ENCODE measurements around the gene UMAD1.
A peak's percentile ranks its signal among the peaks of the same experiment; 100 is the strongest.

Gene UMAD1

DNA sequence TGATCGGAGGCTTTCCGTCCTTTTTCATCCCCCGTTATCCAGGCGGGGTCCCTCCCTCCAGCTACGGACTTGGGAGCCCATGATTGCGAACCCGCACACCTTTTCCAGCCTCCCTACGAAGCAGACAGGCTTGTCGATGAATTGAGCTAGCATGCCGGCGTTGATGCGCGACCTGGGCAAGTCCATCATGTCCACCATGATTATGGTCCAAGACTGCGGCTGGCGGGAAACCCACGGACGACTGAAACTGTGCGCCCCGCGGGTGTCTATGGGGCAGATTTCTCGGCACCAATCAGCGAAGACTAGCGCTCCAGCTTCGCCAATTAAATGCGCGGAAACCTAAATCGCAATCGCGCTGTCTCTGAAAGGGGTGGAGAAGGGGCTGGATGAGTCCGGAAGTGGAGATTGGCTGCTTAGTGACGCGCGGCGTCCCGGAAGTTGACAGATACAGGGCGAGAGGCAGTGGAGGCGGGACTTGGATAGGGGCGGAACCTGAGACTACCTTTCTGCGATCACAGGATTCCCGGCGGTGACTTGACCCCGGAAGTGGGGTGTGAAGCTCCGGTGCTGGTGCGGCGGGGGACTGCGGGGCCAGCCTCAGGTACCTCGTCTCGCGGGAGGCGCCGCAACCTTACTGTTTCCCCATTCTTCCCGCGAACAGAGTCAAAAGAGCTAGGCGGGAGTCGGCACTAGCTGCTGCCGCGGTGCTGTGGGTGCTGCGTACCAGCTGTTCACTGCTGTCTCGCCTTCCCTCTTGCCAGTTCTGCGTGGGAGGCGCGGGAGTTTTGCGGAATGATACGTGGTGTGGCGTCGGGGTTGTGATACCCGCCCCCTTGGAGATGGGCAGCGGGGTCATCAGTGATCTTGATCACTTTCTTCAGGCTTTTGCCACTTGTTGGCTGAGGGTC, at the start of gene UMAD1:
UMAD1 (plus strand) TSS at position 532 of the 908 bp plus-strand sequence. CDS start 32,620 bp downstream, outside the sequence.
- DNase-seq = peak; percentile 100

DNA sequence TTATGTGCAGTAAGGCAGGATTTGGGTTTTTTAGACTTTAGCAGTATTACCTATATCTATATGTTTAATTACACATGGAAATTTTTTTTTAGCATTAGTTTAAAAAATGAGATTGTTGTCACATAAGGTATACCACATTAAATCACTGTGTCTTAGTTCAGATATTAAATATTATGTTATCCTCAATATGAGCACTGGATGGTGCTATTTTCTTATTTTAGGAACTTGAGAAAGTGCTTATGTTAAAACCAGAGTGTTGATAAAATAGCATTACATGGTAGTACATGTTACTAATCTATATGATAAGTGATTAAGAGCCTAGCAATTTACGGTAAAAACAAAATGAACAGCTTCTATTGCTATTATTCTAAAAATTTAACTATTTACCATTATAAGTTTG, 45.1 kb upstream of the UMAD1 start:
- DNase-seq = peak; percentile 17

DNA sequence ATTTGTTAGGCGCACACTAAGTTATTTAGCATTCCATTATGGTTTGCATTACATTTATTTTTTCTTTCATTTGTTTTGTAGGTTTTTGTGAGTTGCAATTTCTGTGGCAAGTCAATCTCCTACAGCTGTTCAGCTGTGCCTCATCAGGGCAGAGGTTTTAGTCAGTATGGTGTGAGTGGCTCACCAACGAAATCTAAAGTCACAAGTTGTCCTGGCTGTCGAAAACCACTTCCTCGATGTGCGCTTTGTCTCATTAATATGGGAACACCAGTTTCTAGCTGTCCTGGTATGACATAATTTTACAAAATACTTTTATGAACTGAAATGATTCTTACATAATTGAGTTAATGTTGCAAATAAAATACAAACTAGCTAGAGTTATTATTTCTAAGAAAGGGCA, 44.4 kb upstream of the UMAD1 start:
- DNase-seq = no peak

DNA sequence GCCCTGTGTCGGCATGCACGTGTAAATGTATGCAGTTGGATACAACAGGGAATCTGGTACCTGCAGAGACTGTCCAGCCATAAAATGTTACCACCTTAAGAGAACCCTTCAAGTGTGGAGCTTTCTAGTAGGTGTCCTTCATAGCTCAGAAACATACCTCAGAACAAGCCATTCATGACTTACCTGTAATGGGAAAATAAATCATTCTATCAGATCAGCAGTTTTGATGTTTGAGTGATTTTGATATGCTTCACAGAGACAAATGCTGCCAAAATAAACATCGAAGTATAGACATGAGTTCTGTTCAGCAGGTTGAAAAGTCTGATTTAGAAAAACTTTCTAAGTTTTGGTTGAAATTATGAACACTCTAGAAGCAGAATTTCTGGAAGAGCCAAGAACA, 33.5 kb upstream of the UMAD1 start:
- DNase-seq = no peak

DNA sequence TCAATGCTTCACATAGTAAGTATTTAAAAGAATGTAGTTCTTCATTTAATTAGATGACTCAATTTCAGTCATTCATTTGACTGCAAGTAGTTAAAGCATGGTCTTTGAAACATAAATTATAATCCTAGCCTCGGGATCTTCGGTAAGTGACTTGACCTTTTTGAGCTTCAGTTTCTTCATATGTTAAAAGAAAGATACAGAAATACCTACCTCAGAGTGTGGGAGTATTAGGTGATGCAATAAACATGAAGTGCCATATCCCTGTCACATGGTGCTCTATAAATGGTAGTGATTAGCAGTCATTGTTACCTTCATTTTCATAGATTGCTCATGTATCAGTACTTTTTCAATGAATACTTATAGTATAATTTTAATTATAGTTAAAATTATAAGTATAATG, 31.2 kb upstream of the UMAD1 start:
- no peak for DNase-seq

DNA sequence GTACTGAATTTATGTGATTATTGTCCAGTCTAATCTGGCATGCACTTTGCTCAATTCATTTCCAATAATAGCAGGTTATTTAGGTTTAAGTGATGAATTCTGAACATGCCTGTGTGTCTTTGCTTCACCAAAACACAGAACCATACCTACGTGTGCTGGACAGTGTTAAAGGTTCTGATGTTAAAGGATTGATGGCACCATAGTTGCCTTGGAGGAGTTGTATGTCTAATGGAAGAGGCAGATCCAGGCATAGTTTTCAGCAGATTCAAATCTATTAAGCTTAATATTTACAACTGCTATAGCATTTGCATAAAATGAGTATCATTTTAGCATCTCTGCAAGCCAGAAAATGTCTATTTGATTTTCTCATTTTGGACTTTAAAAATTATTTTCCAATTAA, 28.0 kb upstream of the UMAD1 start:
- no peak for DNase-seq

DNA sequence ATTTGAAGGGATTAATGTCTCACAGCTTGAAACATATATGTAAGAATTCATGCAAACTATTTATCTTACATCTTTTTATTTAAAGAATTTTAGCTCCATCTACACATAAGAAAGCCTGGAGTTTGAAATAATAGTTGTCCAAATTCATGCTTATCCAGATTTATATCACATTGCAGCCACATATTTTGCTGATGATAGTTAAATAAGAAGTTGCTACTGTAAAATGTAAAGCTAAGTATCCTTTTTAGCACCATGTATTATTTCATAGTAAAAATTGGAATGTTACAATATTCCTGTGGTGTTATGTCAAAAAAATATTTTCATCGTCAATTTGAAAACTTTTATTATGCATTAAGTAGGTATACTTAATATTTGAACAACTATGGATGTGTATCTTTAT, 27.3 kb upstream of the UMAD1 start:
- DNase-seq = no peak

DNA sequence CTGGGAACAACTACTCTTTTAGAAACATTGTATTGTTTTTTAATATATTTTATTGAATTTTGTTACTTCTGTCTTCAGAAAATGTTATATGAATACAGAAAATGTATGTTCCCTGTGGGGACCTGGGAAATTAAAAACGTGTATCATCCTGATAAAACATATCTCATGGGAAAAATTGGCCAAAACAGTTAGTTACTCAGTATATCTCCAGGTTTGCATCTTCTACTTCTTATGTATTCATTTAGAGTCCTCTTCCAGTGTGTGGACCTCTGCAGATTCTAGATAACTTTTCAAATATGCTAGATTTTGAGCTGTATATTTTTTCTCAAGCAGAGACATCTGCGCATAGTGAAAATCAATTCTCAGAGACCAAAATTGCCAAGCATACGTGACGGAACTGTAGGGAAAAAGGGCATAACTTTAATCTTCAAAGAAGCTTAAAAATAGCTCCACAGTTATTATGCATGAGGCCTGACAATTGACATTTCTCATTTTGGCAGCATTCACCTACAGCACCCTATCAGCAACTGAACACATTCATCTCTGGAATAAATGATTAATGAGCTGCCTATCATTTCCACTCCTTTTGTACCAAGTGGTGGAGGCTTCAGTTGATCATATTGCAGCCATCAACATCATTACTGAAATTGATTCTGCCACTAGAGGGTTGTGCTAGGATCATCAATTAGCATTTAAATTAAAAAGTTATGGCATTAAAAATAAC, 26.4 kb upstream of the UMAD1 start:
- no peak for DNase-seq

DNA sequence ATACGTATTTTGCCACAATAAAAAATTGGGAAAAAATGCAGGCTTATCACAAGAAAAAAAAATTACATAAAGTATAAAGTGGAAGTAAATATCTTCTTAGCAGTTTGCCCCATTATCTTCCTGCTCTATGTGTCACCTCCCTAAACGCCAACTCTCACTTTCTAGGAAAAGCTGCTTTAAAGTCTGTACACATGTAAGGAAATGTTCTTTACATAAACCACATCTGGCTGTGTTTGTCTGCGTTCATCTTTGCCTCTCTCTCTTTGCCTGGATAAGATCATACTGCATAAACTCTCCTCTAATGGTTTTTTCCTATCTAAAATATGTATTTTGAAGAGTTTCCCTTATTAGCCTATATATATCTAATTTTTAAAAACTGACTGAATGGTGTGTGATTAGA, 23.0 kb upstream of the UMAD1 start:
- no peak for DNase-seq

DNA sequence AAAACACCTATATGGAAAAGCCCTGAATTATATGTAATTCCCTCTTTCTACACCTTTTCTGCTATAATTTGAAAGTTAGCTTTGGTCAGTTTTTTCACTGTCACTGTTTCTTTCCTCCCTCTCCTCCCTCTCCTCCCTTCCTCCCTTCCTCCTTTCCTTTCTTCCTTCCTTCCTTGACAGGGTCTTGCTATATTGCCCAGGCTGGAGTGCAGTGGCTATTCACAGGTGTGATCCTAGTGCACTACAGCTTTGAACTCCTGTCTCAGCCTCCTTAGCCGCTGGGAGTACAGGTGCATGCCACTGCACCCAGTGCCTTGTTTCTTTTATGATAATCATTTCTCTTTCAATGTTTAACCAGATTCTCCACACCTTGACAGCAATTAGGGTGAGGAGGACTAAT, 22.1 kb upstream of the UMAD1 start:
- DNase-seq = no peak

DNA sequence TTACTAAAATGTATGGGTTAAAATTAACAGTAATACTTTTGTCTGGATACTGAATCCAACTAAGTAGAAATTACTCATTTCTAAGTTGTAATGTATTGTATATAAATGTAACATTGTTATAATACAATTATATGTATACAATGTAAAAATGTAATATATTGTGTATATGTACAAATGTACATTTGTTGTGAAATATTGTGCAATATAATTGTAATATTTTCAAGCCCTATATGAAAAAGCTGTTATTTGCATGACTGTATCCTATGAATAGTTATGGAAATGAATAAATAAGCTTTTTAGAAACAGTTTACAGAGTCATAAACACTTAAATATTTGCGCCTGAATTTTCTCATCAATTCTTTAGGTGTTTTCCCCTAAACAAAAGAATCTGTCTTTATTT, 20.3 kb upstream of the UMAD1 start:
- no peak for DNase-seq

DNA sequence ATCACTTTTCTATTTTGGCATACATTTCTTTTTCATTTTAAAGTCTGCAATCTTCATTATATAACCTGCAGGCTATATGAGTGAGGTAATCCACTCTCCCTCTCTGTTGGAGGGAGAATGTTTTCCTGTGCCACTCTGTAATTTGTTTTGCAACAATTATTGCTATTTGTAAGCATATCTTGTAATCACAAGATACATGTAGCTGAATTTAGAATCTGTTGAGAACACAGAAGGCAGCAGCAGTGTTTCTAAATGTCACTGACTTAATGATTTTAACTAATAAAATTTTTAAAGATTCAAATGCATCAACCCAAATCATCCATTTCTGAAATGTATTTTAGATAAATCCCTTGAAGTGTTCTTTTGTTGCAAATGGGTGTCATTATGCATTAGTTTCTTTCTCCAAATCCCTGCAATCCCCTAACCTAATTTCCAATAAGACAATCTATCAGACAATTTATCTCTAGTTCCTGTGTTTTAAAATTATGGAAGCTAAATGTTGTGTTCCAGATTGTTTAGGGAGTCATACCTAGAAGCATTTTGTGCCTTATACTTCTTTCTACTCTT, 19.8 kb upstream of the UMAD1 start:
- no peak for DNase-seq

DNA sequence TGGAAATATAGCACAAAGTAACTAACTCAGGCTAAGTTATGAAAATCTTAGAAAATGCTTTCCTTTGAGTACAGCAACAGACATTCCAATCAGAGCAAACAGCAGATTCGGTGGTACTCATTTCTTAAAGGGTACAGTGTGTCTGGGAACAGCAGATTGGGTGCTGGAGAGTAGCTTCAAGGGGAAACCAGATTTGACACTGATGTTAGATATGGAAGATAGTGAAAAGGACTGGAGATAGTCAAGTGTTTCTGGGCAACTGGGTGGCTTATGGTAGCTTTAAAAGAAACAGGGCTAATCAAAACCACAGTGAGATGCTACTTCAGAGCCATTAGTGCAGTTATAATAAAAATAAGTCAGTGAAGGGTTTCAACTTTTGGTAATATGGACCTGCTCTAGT, 12.1 kb upstream of the UMAD1 start:
- no peak for DNase-seq

DNA sequence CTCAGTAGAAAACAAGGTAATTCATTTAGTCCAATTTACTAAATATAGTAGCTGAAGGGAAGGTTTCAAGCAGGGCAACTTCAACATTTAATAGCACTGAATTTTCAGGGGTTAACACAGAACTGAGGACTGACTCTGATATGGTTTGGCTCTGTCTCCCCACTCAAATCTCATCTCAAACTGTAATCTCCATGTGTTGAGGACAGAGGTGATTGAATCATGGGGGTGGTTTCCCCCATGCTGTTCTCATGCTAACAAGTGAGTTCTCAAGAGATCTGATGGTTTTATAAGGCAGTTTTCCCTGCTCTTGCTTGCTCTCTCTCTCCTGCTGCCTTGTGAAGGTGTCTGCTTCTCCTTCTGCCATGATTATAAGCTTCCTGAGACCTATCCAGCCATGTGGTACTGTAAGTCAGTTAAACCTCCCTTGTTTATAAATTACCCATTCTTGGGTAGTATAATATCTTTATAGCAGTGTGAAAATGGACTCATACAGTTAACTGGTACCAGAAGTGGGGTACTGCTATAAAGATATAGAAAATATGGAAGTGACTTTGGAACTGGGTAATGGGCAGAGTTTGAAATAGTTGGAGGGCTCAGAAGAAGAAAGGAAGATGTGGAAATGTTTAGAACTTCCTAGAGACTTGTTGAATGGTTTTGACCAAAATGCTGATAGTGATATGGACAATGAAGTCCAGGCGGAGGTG, 9.8 kb upstream of the UMAD1 start:
- no peak for DNase-seq

DNA sequence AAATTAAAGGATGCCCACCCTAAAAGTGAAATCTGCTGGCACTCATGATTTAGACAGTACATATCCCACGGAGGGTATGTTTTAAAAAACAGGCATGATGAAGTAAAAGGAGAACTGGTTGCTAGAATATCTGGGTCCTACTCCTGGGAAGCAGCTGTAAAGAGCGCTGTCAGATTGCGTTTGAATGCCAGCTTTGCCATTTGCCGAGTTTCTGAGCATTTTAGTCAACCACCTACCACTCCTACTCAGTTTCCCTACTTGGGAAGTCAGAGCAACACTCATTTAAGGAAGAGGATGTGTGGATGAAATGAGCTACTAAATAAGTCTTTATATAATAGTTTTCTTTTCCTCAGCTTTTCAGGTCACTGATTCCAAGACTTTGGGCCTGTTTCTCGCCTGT, 1.1 kb upstream of the UMAD1 start:
- no peak for DNase-seq

DNA sequence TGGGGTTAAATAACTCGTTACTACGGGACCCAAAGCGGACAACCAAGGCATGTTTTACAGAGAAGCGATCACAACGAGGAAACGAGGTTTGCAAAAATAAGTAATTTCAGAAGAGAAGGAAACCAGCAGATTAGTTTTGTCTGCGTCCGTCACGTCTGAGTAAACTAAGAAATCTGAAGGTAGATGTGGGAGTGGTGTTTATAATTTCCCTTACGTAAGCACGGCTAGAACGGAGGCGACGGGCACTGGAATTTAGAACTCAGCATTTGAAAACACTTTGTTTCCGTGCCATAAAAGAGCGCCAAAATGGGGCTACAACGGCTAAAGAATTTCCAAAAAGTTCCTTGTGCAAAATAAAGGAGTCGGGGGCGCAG, 718 bp upstream of the UMAD1 start:
- no peak for DNase-seq

DNA sequence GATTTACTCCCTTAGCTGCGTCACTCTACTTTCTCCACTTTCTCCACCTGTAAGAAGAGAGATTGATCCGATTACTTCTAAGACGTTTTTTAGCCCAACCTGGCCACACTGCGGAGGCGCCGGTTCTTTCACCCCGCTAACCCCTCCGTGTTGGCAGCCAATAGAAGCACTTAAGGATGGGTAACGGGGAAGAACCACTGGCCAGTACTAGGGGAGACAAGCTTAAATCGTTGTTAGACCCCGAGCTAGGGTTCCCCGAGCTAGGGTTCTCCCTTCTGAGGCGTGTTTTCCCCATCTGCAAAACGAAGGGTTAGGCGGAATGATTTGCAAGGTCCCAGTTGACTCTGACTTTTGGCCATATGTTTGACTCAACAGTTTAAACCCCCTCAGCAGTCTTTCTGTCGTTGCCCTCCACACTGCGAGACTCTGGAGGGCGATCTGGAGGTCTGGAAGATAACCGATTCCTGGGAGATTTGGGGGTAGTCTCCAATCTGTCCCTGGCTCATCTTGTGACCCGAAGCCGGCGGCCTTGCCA, 644 bp downstream of the UMAD1 start:
- DNase-seq = no peak

DNA sequence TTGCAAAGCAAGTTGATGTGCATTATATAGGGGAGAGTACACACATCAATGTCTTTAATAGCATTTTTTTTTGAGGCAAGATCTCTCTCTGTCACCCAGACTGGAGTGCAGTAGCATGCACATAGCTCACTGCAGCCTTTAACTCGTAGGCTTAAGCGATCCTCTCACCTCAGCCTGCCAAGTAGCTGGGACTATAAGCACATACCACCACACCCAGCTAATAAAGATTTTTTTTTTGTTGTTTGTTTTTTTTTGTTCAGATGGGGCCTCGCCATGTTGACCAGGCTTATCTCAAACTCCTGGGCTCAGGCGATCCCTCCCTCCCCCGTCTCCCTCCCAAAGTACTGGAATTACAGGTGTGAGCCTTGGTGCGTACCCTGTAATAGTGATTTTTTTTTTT, 1.5 kb downstream of the UMAD1 start:
- no peak for DNase-seq

DNA sequence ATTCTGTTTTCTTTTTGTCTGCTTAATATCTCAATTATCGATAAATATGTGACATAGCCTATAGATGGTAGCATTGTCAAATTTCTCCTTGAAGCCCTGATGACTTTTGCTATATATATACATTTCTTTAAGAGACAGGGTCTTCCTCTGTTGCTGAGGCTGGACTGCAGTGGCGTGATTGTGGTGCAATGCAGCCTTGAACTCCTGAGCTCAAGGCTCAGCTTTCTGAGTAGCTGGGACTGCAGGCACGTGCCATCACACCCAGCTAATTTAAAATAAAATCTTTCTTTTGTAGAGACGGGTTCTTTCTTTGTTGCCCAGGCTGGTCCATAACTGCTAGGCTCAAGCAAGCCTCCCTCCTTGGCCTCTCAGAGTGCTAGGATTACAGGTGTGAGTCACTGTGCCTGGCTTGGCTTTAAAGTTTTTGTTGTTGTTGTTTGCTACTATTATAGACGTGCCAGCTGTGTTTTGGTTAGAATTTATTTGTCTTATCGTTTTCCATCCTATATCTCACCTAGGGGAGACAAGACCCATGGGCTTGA, 7.0 kb downstream of the UMAD1 start:
- DNase-seq = no peak

DNA sequence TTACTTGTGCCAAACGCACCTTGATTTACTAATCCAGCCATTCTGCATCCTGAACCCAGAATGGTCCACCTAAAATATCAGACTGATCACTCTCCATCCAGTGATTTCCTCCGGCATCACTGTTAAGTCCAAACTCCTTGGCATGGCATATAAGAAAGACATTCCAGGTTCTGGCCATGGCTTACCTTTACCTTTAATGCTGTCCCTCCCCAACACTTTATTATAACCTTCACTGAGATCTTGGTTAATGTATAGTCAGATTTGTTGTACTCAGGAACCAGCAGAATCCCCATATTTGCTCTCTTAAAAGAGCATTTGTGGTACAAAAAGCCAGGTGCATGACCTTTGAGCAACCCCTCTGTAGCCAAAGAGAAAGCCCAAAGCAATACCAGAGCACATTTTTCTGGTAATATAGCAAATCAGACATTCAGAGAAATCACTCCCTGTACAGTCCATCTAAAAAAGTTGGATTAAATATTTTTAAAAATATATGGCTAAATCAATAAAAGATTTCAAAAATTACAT, 10.2 kb downstream of the UMAD1 start:
- no peak for DNase-seq

DNA sequence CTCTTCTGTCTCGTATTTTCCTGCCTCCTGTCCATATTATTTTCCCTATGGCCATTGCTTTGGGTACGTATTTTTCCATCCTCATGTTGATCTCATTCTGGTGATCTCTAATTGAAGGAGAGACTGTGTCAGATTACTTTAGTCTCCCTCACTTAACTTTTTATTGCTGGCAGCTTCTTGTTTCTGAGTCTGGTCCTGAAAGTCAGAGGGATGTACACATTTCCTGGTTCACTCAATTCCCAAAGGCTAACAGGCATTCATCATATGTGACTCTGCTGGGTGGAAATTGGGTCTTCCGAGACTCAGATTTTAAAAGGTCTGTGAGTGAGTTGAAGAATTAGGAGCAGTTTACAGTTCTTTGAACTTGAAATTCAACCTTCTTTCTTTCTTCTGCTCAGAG, 10.9 kb downstream of the UMAD1 start:
- no peak for DNase-seq

DNA sequence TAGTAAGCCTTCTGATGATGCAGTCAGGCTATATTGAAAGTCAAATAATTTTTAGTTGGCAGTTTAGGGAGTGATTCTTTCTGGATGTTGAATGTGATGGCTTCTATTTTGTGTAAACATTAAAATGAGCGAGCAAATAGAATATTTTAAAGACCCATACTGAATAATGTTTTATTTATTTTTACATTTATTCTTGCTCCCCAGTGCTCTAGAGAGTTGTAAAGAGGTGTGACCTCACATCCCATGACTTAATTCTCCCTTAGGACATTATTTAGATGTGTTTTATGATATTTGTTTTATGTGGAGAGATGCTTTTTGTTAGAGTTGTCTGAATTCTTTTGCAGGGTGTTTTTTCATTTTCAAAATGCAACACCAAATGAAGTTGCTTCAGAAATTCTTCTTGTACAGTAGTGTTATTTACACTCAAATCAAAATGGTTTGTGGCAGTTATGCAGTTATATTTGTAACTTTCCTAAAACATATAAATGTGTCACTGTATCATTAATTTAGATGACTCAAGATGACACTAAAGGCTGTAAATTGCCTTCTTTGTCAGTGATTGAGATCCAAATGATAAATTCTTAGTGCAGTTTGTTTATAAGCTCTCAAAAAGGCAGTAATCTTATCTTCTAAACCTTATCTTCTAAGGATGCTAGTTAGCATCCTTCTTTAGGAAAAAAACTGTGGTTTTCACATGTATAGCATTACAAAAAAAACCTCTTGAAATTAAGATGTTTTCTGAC, 12.4 kb downstream of the UMAD1 start:
- DNase-seq = no peak

Measured in DMS153 (cell line).